GM15510 (cell line): ENCODE measurements around the gene SLX9.

ENCODE experiments used
- POLR2A ChIP-seq: IDR thresholded peaks from 3 replicates; pipeline ENCODE4 v1.6.1; 2011; ENCODE audit warnings: borderline replicate concordance; ENCODE audit not compliant: insufficient read length; ENCODE audit errors: extremely low read depth

The SLX9 gene

DNA sequence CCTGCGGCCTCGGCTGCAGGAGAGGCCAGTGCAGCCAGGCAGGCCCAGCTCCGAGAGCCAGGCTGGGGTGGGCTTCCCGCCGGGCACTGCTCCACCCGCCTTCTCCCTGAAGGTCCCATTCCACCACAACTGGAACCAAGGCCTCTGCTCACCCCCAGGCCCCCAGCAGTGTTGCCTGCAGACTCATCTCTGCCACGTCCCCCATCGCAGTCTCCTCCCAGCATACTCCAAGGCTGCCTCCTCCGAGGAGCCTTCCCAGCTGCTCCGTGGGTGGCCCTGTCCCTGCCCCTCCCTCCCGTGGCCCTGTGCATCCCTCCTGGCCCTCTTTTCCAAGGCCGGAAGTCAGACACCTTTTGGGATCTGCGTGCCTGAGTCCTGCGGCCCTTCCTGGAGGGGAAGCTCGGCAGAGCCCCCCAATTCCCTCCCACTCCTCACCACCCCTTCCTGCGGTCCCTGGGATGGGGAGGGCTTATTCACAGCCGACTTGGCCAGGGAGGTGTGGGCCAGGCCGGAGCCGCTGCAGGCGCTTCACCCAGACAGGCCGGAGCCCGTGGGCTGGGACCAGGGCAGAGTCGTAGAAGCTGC lies 47.6 kb downstream of the SLX9 start:
- no peak for TF ChIP-seq POLR2A

- TF ChIP-seq POLR2A, result no peak
Observed at GRCh38 chr21:44987886-44988606, 48.2 kb downstream of the SLX9 start.

- TF ChIP-seq POLR2A, result no peak
Observed at GRCh38 chr21:44988607-44989536, 49.0 kb downstream of the SLX9 start.

GRCh38 chr21:44989537-44989886 lies 49.7 kb downstream of the SLX9 start:
- TF ChIP-seq POLR2A, result no peak

DNA sequence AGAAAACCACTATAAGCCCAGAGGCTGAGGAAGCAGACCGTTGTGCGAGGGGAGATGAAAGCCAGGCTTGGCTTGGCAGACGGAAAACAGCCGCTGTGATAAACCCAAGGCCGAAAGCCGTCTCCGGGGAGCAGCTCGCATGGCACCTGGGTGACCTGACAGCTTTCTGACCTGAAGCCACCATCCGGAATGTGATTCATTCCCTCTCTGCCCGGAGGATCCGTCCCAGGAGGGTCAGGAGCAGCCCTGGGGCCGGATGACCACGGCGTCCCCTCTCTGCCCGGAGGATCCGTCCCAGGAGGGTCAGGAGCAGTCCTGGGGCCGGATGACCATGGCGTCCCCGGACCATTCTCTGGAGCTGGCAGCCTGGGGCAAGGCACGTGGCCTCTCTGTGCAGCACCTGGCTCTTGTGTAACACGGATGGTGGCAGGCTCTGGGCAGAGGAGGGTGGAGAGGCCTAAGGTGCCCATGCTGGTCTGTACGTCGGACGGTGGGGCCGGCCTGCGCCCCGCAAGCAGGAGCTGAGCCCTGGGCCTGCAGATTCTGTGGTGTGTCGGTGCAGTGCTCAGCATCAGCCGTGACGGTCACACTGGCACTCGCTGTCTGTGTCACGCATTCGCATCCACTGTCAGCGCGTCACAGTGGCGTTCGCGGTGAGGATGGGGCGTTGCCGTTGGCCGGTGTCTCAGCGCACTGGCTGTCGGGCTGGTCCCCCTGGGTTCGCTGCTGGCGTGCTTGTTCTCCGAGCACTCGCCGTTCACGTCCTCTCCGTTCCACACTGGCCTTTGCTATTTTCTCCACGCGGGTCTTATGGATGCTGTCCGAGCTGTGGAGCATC lies 50.3 kb downstream of the SLX9 start:
- TF ChIP-seq POLR2A, result no peak

- TF ChIP-seq POLR2A, result no peak
Observed at GRCh38 chr21:44990921-44991320, 51.1 kb downstream of the SLX9 start.

GRCh38 chr21:44991538-44992483 lies 52.0 kb downstream of the SLX9 start:
- TF ChIP-seq POLR2A, result no peak

GRCh38 chr21:44992608-44993031 lies 52.8 kb downstream of the SLX9 start:
- TF ChIP-seq POLR2A, result no peak

GRCh38 chr21:44993321-44994046 lies 53.7 kb downstream of the SLX9 start:
- TF ChIP-seq POLR2A, result no peak

GRCh38 chr21:44994047-44994694 lies 54.3 kb downstream of the SLX9 start:
- no peak for TF ChIP-seq POLR2A

DNA sequence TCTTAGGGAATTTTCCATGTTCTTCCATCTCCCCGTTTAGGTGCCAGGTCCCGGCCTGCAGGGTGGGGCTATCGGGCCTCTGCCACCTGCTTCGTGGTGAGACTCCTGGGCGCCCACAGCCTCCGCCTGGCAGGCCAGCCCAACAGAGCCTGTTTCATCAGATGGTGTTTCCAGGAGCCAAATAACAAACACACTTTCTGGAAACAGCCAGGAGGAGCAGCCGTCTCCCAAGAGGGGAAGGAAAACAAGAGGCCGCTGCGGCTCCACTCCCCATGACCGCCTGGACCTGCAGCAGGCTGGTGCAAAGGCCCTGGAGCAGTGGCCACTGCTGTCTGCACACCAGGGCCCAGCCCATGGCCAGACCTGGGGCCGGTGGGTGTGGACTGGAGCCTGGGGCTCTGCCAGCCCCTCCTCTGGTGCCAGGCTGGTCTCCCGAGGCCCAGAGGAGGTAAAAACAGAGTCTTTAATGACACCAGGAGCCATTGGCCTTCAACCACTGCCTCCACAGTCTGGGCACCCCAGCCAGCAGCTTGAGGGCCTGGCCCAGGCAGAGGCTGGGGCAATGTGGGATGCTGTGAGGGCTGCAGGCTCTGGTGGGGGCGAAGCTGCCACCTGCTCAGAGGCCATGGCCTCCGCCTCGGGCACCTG lies 55.0 kb downstream of the SLX9 start:
- no peak for TF ChIP-seq POLR2A
